ENCODE measurements around the gene SDS. TPM values are rescaled to one million over a fixed set of nuclear protein-coding genes. Genes with fewer than 3 reads are reported as not detected.

The SDS gene, protein sequence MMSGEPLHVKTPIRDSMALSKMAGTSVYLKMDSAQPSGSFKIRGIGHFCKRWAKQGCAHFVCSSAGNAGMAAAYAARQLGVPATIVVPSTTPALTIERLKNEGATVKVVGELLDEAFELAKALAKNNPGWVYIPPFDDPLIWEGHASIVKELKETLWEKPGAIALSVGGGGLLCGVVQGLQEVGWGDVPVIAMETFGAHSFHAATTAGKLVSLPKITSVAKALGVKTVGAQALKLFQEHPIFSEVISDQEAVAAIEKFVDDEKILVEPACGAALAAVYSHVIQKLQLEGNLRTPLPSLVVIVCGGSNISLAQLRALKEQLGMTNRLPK
- polyA plus RNA-seq (2013, experiment 1 of 2), result 0.08 TPM
- 0.07 TPM for polyA plus RNA-seq (2013, experiment 2 of 2)

DNA sequence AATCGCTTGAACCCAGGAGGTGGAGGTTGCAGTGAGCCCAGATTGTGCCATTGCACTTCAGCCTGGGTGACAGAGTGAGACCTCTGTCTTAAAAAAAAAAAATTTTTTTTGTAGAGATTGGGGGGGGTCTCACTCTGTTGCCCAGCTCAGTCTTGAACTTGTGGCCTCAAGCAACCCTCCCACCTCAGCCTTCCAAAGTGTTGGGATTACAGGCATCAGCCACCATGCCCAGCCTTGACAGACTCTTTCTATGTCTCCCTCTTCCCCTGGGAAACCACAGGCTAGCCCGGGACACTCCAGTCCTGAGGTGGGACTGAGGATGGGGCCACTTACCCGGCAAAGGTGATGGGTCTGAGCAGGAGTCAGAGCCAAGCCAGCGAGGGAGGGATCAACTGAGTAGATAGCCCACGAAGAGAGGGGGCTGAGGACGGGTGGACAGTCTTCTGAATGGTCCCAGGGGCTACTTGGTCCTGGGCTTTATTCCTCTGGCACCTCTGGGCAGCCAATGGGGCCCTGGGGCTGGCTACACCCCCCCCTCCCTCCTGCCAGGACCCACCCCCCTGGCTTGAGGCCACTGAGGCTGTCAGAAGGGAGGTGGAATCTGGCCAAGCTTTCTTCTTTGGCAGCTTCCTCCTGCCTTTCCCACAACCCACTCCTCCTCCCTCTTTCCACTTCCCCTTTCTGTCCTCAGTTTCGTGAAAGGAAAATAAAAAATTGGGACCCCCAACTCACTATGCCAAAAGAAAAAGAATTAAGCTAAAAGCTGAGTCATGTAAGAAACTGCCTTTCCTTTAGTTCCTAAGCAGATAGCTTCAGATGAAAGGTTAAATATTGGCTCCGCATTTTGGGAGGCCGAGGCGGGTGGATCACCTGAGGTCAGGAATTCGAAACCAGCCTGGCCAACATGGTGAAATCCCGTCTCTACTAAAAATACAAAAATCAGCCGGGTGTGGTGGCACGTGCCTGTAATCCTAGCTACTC, at the start of gene SDS:
Gene SDS, minus strand, starts transcription at position 453 of the 981 bp plus-strand sequence. CDS start 4,179 bp downstream, outside the sequence.
- Histone ChIP-seq H3K36me3 (replicated peaks in 1 of 2; ENCODE audit: control insufficient read depth in 2 of 2, insufficient read depth in 2 of 2, low read length in 2 of 2) (no peaks in the 10 kb centered on the region), H2AK5ac (ENCODE audit: low read depth, low read length) (no peak within 1 kb of the TSS), H2AFZ (ENCODE audit: low read length) (no peak within 1 kb of the TSS), H4K8ac (ENCODE audit: low read depth, low read length) (no peak within 1 kb of the TSS), H3K18ac (ENCODE audit: low read length) (no peak within 1 kb of the TSS), H4K91ac (ENCODE audit: low read depth, low read length, poor library complexity) (no peak within 1 kb of the TSS), H3K9ac (ENCODE audit: low read depth, low read length, poor library complexity) (no peak within 1 kb of the TSS), H3K27ac (replicated peaks; ENCODE audit: low read length) (no peak within 1 kb of the TSS), H3K27me3 (ENCODE audit: control insufficient read depth in 3 of 3, insufficient read depth in 3 of 3, low read depth in 1 of 3, low read length in 3 of 3) (peaks cover 0 to 17% (median 0%) of the 10 kb centered on the region in 3 experiments), H2BK12ac (ENCODE audit: low read length) (no peak within 1 kb of the TSS), H3K23ac (ENCODE audit: low read depth, low read length, poor library complexity) (no peak within 1 kb of the TSS), H3K4me3 (ENCODE audit: low read length in 2 of 2) (no peak within 1 kb of the TSS), H2BK120ac (ENCODE audit: low read depth, low read length) (no peak within 1 kb of the TSS), H3K9me3 (replicated peaks in 1 of 2; ENCODE audit: control insufficient read depth in 2 of 2, insufficient read depth in 1 of 2, low read depth in 1 of 2, low read length in 2 of 2) (no peaks in the 10 kb centered on the region), H3K4me1 (ENCODE audit: control insufficient read depth in 2 of 2, insufficient read depth in 1 of 2, low read depth in 1 of 2, low read length in 2 of 2) (peaks cover 0 to 4% of the 10 kb centered on the region in 2 donors), H3K4me2 (ENCODE audit: insufficient read depth, low read length, poor library complexity, severe bottlenecking) (no peak within 1 kb of the TSS), H2BK15ac (ENCODE audit: low read length) (no peak within 1 kb of the TSS), H3K79me1 (ENCODE audit: low read depth, low read length) (no peaks in the 10 kb centered on the region), H2BK5ac (ENCODE audit: low read length) (no peak within 1 kb of the TSS), H3K4ac (ENCODE audit: low read length) (no peak within 1 kb of the TSS), H3K14ac (ENCODE audit: low read length) (no peak within 1 kb of the TSS)
- DNase-seq (ENCODE audit: low spot score), result no peak
- no CpG with 5 or more reads among the region's 14 CpGs for WGBS, 2 donors (ENCODE audit: extremely low coverage in 2 of 2, insufficient read length in 2 of 2, insufficient replicate concordance in 1 of 2)

DNA sequence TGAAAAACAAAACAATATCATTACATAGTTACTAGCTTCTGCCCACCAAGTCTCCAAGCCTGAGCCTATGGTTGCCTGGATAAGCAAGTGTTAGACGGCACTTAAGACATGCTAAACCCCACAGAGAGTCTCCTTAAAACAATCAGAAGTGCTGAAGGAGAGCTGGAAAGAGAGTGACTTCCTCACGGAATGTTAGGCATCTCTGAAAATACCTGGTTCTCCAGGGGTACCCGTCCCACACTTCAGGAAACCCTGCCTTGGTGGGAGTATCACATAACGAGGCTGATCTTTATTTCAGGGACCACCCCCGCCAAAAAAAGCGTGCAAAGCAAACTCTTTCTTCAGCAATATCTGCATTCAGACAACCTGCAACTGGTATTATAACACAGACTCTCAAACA, 49.6 kb upstream of the SDS start:
- no CpG with 5 or more reads among the region's 6 CpGs for WGBS, 2 donors (ENCODE audit: extremely low coverage in 2 of 2, insufficient read length in 2 of 2, insufficient replicate concordance in 1 of 2)
- H3K79me1 ChIP-seq (ENCODE audit: low read depth, low read length), result no peaks in the 10 kb centered on the region
- DNase-seq (ENCODE audit: low spot score), result no peak

DNA sequence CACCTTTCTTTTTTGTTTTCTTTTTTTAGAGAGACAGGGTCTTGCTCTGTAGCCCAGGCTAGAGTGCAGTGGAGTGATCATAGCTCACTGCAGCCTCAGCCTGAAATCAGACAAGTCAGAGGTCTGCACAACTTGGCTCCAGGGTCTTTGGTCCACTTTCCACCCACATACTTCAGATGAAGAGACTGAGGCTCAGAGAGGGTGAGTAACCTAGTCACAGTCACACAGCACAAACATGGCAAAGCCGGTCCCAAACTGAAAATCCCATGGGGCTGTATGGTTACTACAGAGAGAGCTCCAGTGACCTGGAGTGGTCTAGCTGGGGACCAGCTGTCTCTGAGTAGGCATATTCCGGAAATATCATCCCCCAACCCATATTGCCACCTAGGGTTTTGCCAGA, 48.8 kb upstream of the SDS start:
- no peak overlapping the region for H2AK5ac ChIP-seq (ENCODE audit: low read depth, low read length)
- WGBS, 2 donors (ENCODE audit: extremely low coverage in 2 of 2, insufficient read length in 2 of 2, insufficient replicate concordance in 1 of 2), result no CpG with 5 or more reads among the region's 2 CpGs
- H3K27ac ChIP-seq (replicated peaks; ENCODE audit: low read length), result no peak overlapping the region
- no peaks in the 10 kb centered on the region for H3K36me3 ChIP-seq (replicated peaks in 1 of 2; ENCODE audit: control insufficient read depth in 2 of 2, insufficient read depth in 2 of 2, low read length in 2 of 2)
- no peak overlapping the region for H2BK15ac ChIP-seq (ENCODE audit: low read length)
- H2AFZ ChIP-seq (ENCODE audit: low read length), result no peak overlapping the region
- no peak overlapping the region for H3K23ac ChIP-seq (ENCODE audit: low read depth, low read length, poor library complexity)
- H3K4me2 ChIP-seq (ENCODE audit: insufficient read depth, low read length, poor library complexity, severe bottlenecking), result no peak overlapping the region
- no peak overlapping the region for H3K18ac ChIP-seq (ENCODE audit: low read length)
- no peaks in the 10 kb centered on the region for H3K79me1 ChIP-seq (ENCODE audit: low read depth, low read length)
- no peak overlapping the region for H3K14ac ChIP-seq (ENCODE audit: low read length)
- H4K8ac ChIP-seq (ENCODE audit: low read depth, low read length), result no peak overlapping the region
- no peak for DNase-seq (ENCODE audit: low spot score)
- no peaks in the 10 kb centered on the region for H3K9me3 ChIP-seq (replicated peaks in 1 of 2; ENCODE audit: control insufficient read depth in 2 of 2, insufficient read depth in 1 of 2, low read depth in 1 of 2, low read length in 2 of 2)
- H3K27me3 ChIP-seq (ENCODE audit: control insufficient read depth in 3 of 3, insufficient read depth in 3 of 3, low read depth in 1 of 3, low read length in 3 of 3), result peaks cover 0 to 18% (median 0%) of the 10 kb centered on the region in 3 experiments
- H4K91ac ChIP-seq (ENCODE audit: low read depth, low read length, poor library complexity), result no peak overlapping the region
- no peak overlapping the region for H2BK120ac ChIP-seq (ENCODE audit: low read depth, low read length)
- no peaks in the 10 kb centered on the region for H3K4me1 ChIP-seq (ENCODE audit: control insufficient read depth in 2 of 2, insufficient read depth in 1 of 2, low read depth in 1 of 2, low read length in 2 of 2)
- H3K9ac ChIP-seq (ENCODE audit: low read depth, low read length, poor library complexity), result no peak overlapping the region
- no peak overlapping the region for H3K4ac ChIP-seq (ENCODE audit: low read length)
- no peak overlapping the region for H2BK5ac ChIP-seq (ENCODE audit: low read length)
- H3K4me3 ChIP-seq (ENCODE audit: low read length in 2 of 2), result no peak overlapping the region
- H2BK12ac ChIP-seq (ENCODE audit: low read length), result no peak overlapping the region

More for the DNA sequence above, 49.6 kb upstream of the SDS start:
- no peak overlapping the region for H3K27ac ChIP-seq (replicated peaks; ENCODE audit: low read length)
- H3K18ac ChIP-seq (ENCODE audit: low read length), result no peak overlapping the region
- no peak overlapping the region for H4K91ac ChIP-seq (ENCODE audit: low read depth, low read length, poor library complexity)
- no peak overlapping the region for H2AFZ ChIP-seq (ENCODE audit: low read length)
- no peak overlapping the region for H3K23ac ChIP-seq (ENCODE audit: low read depth, low read length, poor library complexity)
- no peak overlapping the region for H3K4me2 ChIP-seq (ENCODE audit: insufficient read depth, low read length, poor library complexity, severe bottlenecking)
- H3K14ac ChIP-seq (ENCODE audit: low read length), result no peak overlapping the region
- H3K9ac ChIP-seq (ENCODE audit: low read depth, low read length, poor library complexity), result no peak overlapping the region
- no peak overlapping the region for H4K8ac ChIP-seq (ENCODE audit: low read depth, low read length)
- no peak overlapping the region for H3K4me3 ChIP-seq (ENCODE audit: low read length in 2 of 2)
- H2AK5ac ChIP-seq (ENCODE audit: low read depth, low read length), result no peak overlapping the region
- no peaks in the 10 kb centered on the region for H3K4me1 ChIP-seq (ENCODE audit: control insufficient read depth in 2 of 2, insufficient read depth in 1 of 2, low read depth in 1 of 2, low read length in 2 of 2)
- no peak overlapping the region for H2BK120ac ChIP-seq (ENCODE audit: low read depth, low read length)
- H2BK12ac ChIP-seq (ENCODE audit: low read length), result no peak overlapping the region
- no peak overlapping the region for H2BK15ac ChIP-seq (ENCODE audit: low read length)
- H3K27me3 ChIP-seq (ENCODE audit: control insufficient read depth in 3 of 3, insufficient read depth in 3 of 3, low read depth in 1 of 3, low read length in 3 of 3), result peaks cover 0 to 25% (median 0%) of the 10 kb centered on the region in 3 experiments
- no peak overlapping the region for H3K4ac ChIP-seq (ENCODE audit: low read length)
- no peaks in the 10 kb centered on the region for H3K36me3 ChIP-seq (replicated peaks in 1 of 2; ENCODE audit: control insufficient read depth in 2 of 2, insufficient read depth in 2 of 2, low read length in 2 of 2)
- no peaks in the 10 kb centered on the region for H3K9me3 ChIP-seq (replicated peaks in 1 of 2; ENCODE audit: control insufficient read depth in 2 of 2, insufficient read depth in 1 of 2, low read depth in 1 of 2, low read length in 2 of 2)
- H2BK5ac ChIP-seq (ENCODE audit: low read length), result no peak overlapping the region

DNA sequence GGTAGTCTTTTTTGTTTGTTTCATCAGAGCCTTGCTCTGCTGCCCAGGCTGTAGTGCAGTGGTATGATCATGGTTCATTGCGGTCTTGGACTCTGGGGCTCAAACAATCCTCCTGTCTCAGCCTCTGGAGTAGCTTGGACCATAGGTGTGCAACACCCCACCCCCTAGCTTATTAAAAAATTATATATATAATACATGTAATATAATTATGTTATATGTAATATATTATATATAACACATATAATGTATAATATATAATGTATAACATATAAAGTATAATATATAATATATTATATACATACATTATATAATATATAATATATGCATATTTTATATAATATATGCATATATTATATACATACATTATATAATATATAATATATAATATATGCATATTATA, 46.2 kb upstream of the SDS start:
- Histone ChIP-seq H3K18ac (ENCODE audit: low read length) (no peak overlapping the region), H2BK15ac (ENCODE audit: low read length) (no peak overlapping the region), H3K14ac (ENCODE audit: low read length) (no peak overlapping the region), H3K36me3 (replicated peaks in 1 of 2; ENCODE audit: control insufficient read depth in 2 of 2, insufficient read depth in 2 of 2, low read length in 2 of 2) (no peaks in the 10 kb centered on the region), H2BK5ac (ENCODE audit: low read length) (no peak overlapping the region), H2AFZ (ENCODE audit: low read length) (no peak overlapping the region), H4K8ac (ENCODE audit: low read depth, low read length) (no peak overlapping the region), H2AK5ac (ENCODE audit: low read depth, low read length) (no peak overlapping the region), H2BK120ac (ENCODE audit: low read depth, low read length) (no peak overlapping the region), H3K27me3 (ENCODE audit: control insufficient read depth in 3 of 3, insufficient read depth in 3 of 3, low read depth in 1 of 3, low read length in 3 of 3) (peaks cover 0 to 5% (median 0%) of the 10 kb centered on the region in 3 experiments), H3K27ac (replicated peaks; ENCODE audit: low read length) (no peak overlapping the region), H2BK12ac (ENCODE audit: low read length) (no peak overlapping the region), H4K91ac (ENCODE audit: low read depth, low read length, poor library complexity) (no peak overlapping the region), H3K23ac (ENCODE audit: low read depth, low read length, poor library complexity) (no peak overlapping the region), H3K9me3 (replicated peaks in 1 of 2; ENCODE audit: control insufficient read depth in 2 of 2, insufficient read depth in 1 of 2, low read depth in 1 of 2, low read length in 2 of 2) (no peaks in the 10 kb centered on the region), H3K79me1 (ENCODE audit: low read depth, low read length) (no peaks in the 10 kb centered on the region), H3K4ac (ENCODE audit: low read length) (no peak overlapping the region), H3K4me3 (ENCODE audit: low read length in 2 of 2) (no peak overlapping the region), H3K4me2 (ENCODE audit: insufficient read depth, low read length, poor library complexity, severe bottlenecking) (no peak overlapping the region), H3K9ac (ENCODE audit: low read depth, low read length, poor library complexity) (no peak overlapping the region), H3K4me1 (ENCODE audit: control insufficient read depth in 2 of 2, insufficient read depth in 1 of 2, low read depth in 1 of 2, low read length in 2 of 2) (no peaks in the 10 kb centered on the region)
- DNase-seq (ENCODE audit: low spot score), result no peak
- no CpG with 5 or more reads among the region's 1 CpG for WGBS, 2 donors (ENCODE audit: extremely low coverage in 2 of 2, insufficient read length in 2 of 2, insufficient replicate concordance in 1 of 2)
